Measurements from ENCODE around the gene TBL3. TPM values are rescaled to one million over a fixed set of nuclear protein-coding genes. Genes with fewer than 3 reads are reported as not detected.

Gene TBL3
- total and polyA plus RNA-seq, 9 of the 15 experiments (the other 6 are each of a cell fraction or from before 2014, with no cell fraction given): 0.97 to 117 (median 24.5) TPM

DNA sequence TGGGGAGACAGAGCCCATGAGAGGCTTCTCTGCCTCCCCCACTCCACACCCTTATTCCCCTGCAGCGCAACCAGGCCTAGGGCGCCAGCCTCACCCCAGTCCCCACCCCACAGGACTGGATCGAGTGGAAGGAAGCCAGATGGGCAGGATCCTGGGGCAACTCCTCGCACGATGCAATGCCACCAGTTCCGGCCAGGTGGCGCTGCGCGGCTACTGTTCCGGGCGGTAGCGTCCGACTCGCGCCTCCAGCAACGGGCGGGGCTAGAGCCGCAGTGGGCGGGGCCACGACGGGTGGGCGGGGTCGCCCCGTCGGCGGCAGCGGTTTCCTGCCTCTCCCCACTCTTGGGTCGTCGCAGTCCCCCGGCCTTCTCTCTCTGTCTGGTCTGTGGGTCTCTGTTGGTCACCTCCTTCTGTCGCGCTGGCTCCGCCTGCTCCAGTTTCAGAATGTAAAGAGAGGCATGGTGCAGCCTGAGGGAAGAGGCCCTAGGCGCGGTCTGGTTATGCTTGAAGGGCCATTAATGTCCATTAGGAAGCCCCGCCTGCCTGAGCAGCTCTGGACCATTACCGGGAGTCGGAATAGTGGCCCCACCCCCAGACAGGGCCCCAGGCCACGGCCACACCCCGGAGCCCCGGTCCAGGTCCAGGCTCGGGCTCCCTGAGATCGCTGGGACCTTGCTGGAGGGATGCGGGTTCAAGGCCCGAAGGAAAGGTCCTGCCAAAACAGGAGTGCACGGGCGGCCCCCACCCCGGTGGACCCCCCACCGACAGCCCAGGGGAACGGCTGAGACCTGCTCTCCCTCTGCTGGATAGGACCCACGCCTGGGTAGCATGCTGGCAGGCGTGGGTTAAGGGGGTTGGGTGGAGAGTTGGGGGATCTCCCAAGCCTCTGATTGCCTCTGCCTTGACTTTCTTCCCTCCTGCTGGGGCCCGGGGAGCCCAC lies 51.5 kb downstream of the TBL3 start (continued):
- TF ChIP-seq KDM4B (IDR thresholded peaks at IDR 0.05; ENCODE audit: borderline replicate concordance in 2 of 2, low read depth in 1 of 2) (peak in 1 of 2 experiments; percentile 60; a peak in 1 of 4 replicates), GTF2E2 (tag; IDR thresholded peaks at IDR 0.05) (no peak), SMARCE1 (IDR thresholded peaks at IDR 0.05) (no peak), POLR2AphosphoS2 (IDR thresholded peaks at IDR 0.05; ENCODE audit: low read length) (no peak), ZNF197 (CRISPR knock-in tag; IDR thresholded peaks at IDR 0.05; ENCODE audit: low read depth) (no peak), BRF2 (IDR thresholded peaks at IDR 0.05; ENCODE audit: borderline replicate concordance, insufficient read depth, insufficient read length) (no peak), SMAD4 (CRISPR knock-in tag; conservative IDR thresholded peaks at IDR 0.05) (peak; percentile 44; the same call in 1 of the 2 replicates), ZNF224 (CRISPR knock-in tag; IDR thresholded peaks at IDR 0.05) (no peak), E2F6 (IDR thresholded peaks at IDR 0.05; ENCODE audit: borderline replicate concordance in 1 of 2, extremely low read depth in 1 of 2, insufficient read depth in 1 of 2, insufficient read length in 1 of 2, low read depth in 1 of 2, low read length in 1 of 2, poor library complexity in 1 of 2, severe bottlenecking in 1 of 2) (peak in 1 of 2 experiments; percentile 14), FOS (IDR thresholded peaks at IDR 0.05; ENCODE audit: extremely low read depth, insufficient read length) (no peak), NKRF (IDR thresholded peaks at IDR 0.05; ENCODE audit: borderline replicate concordance) (no peak), ZNF263 (CRISPR knock-in tag; IDR thresholded peaks at IDR 0.05; ENCODE audit: borderline replicate concordance) (no peak; the same call in 1 of the 2 replicates), RBFOX2 (IDR thresholded peaks at IDR 0.05; ENCODE audit: low read depth, low read length) (peak; percentile 66), SRSF9 (IDR thresholded peaks at IDR 0.05; ENCODE audit: borderline replicate concordance, low read depth, low read length) (no peak), MYBL2 (IDR thresholded peaks at IDR 0.05; ENCODE audit: low read depth) (no peak), MYBL2 (CRISPR knock-in tag; IDR thresholded peaks at IDR 0.05; ENCODE audit: borderline replicate concordance) (no peak), ZNF165 (CRISPR knock-in tag; IDR thresholded peaks at IDR 0.05; ENCODE audit: borderline replicate concordance) (no peak), CAMTA2 (CRISPR knock-in tag; conservative IDR thresholded peaks at IDR 0.05) (no peak)
- TF ChIP-seq, protein P1, sequence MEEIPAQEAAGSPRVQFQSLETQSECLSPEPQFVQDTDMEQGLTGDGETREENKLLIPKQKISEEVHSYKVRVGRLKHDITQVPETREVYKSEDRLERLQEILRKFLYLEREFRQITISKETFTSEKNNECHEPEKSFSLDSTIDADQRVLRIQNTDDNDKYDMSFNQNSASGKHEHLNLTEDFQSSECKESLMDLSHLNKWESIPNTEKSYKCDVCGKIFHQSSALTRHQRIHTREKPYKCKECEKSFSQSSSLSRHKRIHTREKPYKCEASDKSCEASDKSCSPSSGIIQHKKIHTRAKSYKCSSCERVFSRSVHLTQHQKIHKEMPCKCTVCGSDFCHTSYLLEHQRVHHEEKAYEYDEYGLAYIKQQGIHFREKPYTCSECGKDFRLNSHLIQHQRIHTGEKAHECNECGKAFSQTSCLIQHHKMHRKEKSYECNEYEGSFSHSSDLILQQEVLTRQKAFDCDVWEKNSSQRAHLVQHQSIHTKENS (CRISPR knock-in tag; IDR thresholded peaks at IDR 0.05): no peak
- TF ChIP-seq, protein P2, sequence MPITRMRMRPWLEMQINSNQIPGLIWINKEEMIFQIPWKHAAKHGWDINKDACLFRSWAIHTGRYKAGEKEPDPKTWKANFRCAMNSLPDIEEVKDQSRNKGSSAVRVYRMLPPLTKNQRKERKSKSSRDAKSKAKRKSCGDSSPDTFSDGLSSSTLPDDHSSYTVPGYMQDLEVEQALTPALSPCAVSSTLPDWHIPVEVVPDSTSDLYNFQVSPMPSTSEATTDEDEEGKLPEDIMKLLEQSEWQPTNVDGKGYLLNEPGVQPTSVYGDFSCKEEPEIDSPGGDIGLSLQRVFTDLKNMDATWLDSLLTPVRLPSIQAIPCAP (CRISPR knock-in tag; IDR thresholded peaks at IDR 0.05; ENCODE audit: borderline replicate concordance): no peak; the same call in 1 of the 2 replicates
